ENCODE data around the gene SLC22A7.

- TF ChIP-seq CTCF (IDR thresholded peaks at IDR 0.05 in 4 of 5, conservative IDR thresholded peaks at IDR 0.05 in 1 of 5), result no peak
- no peak for TF ChIP-seq POLR2A (IDR thresholded peaks at IDR 0.05)
Observed at GRCh38 chr6:43302126-43302525, 4.1 kb downstream of the SLC22A7 start.

Data from gastrocnemius medialis (tissue), 4 donors.